ENCODE measurements around the gene ACTR10.
A peak's percentile ranks its signal among the peaks of the same experiment; 100 is the strongest.

DNA sequence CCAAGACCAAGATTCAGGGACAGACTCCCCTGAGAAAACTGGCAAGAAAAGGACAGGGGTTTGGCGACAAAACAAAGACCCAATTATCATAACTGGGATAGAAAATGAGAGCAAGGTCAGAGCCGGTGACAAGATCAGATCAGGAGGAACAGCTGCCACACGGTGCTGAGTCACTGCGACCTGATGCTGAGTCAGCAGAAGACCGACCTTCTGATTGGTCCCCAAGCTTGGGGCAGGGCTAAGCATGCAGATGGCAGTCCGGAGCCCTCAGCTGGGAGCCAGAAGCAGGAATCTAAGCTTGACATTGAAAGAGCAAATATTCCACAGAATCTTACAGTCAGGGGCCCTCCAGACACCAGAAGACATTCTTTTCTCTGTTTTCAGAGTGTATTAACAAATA lies 28.9 kb upstream of the ACTR10 start:
- TF ChIP-seq ZBTB20 (tag by site-specific recombination; IDR thresholded peaks at IDR 0.05): no peak
- TF ChIP-seq, protein P1, sequence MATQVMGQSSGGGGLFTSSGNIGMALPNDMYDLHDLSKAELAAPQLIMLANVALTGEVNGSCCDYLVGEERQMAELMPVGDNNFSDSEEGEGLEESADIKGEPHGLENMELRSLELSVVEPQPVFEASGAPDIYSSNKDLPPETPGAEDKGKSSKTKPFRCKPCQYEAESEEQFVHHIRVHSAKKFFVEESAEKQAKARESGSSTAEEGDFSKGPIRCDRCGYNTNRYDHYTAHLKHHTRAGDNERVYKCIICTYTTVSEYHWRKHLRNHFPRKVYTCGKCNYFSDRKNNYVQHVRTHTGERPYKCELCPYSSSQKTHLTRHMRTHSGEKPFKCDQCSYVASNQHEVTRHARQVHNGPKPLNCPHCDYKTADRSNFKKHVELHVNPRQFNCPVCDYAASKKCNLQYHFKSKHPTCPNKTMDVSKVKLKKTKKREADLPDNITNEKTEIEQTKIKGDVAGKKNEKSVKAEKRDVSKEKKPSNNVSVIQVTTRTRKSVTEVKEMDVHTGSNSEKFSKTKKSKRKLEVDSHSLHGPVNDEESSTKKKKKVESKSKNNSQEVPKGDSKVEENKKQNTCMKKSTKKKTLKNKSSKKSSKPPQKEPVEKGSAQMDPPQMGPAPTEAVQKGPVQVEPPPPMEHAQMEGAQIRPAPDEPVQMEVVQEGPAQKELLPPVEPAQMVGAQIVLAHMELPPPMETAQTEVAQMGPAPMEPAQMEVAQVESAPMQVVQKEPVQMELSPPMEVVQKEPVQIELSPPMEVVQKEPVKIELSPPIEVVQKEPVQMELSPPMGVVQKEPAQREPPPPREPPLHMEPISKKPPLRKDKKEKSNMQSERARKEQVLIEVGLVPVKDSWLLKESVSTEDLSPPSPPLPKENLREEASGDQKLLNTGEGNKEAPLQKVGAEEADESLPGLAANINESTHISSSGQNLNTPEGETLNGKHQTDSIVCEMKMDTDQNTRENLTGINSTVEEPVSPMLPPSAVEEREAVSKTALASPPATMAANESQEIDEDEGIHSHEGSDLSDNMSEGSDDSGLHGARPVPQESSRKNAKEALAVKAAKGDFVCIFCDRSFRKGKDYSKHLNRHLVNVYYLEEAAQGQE (tag by site-specific recombination; IDR thresholded peaks at IDR 0.05): peak; percentile 49; the same call in 1 of the 2 replicates
- no peak for TF ChIP-seq ZNF274 (IDR thresholded peaks at IDR 0.05; ENCODE audit: low read length)
- TF ChIP-seq ZNF274 (tag by site-specific recombination; IDR thresholded peaks at IDR 0.05; ENCODE audit: borderline replicate concordance): no peak
- TF ChIP-seq, protein P2, sequence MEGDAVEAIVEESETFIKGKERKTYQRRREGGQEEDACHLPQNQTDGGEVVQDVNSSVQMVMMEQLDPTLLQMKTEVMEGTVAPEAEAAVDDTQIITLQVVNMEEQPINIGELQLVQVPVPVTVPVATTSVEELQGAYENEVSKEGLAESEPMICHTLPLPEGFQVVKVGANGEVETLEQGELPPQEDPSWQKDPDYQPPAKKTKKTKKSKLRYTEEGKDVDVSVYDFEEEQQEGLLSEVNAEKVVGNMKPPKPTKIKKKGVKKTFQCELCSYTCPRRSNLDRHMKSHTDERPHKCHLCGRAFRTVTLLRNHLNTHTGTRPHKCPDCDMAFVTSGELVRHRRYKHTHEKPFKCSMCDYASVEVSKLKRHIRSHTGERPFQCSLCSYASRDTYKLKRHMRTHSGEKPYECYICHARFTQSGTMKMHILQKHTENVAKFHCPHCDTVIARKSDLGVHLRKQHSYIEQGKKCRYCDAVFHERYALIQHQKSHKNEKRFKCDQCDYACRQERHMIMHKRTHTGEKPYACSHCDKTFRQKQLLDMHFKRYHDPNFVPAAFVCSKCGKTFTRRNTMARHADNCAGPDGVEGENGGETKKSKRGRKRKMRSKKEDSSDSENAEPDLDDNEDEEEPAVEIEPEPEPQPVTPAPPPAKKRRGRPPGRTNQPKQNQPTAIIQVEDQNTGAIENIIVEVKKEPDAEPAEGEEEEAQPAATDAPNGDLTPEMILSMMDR (tag by site-specific recombination; IDR thresholded peaks at IDR 0.05): no peak
- no peak for TF ChIP-seq YY1 (tag by site-specific recombination; IDR thresholded peaks at IDR 0.05)
- TF ChIP-seq, protein P3, sequence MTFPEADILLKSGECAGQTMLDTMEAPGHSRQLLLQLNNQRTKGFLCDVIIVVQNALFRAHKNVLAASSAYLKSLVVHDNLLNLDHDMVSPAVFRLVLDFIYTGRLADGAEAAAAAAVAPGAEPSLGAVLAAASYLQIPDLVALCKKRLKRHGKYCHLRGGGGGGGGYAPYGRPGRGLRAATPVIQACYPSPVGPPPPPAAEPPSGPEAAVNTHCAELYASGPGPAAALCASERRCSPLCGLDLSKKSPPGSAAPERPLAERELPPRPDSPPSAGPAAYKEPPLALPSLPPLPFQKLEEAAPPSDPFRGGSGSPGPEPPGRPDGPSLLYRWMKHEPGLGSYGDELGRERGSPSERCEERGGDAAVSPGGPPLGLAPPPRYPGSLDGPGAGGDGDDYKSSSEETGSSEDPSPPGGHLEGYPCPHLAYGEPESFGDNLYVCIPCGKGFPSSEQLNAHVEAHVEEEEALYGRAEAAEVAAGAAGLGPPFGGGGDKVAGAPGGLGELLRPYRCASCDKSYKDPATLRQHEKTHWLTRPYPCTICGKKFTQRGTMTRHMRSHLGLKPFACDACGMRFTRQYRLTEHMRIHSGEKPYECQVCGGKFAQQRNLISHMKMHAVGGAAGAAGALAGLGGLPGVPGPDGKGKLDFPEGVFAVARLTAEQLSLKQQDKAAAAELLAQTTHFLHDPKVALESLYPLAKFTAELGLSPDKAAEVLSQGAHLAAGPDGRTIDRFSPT (tag by site-specific recombination; IDR thresholded peaks at IDR 0.05): no peak
- no peak for TF ChIP-seq ZNF596 (tag by site-specific recombination; IDR thresholded peaks at IDR 0.05)
- no peak for TF ChIP-seq SCRT2 (tag by site-specific recombination; IDR thresholded peaks at IDR 0.05)
- TF ChIP-seq ZNF530 (tag by site-specific recombination; IDR thresholded peaks at IDR 0.05; ENCODE audit: low read depth): no peak
- TF ChIP-seq TCF7L2 (IDR thresholded peaks at IDR 0.05; ENCODE audit: borderline replicate concordance, low read depth, low read length): no peak
